ENCODE data around the gene ATAD3B.
A peak's percentile ranks its signal among the peaks of the same experiment; 100 is the strongest.
"Not testable (repeated sequence)": the region's sequence is repeated elsewhere in the genome, so short reads cannot be mapped to it uniquely, and the experiment has no call there.

Gene ATAD3B

DNA sequence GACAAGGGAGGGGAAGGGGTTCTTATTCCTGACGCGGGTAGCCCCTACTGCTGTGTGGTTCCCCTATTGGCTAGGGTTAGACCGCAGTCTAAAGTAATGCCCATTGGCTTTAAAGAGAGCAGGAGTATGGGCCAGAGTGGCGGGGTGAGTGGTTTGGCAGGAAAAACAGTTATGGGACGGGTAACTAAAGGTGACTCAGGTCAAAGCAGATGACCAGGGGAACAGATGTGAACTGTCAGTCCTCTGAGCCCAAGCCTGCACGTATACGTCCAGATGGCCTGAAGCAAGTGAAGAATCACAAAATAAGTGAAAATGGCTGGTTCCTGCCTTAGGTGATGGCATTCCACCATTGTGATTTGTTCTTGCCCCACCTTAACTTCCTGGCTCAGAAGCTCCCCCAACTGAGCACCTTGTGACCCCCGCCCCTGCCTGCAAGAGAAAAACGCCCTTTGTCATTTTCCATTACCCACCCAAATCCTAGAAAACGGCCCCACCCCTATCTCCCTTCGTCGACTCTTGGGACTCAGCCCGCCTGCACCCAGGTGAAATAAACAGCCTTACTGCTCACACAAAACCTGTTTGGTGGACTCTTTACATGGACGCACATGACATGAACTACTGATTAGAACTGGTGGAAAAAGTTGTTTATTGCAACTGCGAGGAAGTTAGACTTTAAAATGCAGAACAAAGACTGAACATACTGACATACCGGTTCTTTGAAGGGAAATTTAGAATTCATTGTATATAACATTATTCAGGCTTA lies 758 bp upstream of the ATAD3B start:
- H3K9ac ChIP-seq (ENCODE audit: insufficient read length, low read depth) = peak overlapping the region; percentile 82
- H3K4me1 ChIP-seq (ENCODE audit: insufficient read depth, insufficient read length) = peaks cover 2% of the 10 kb centered on the region
- no peaks in the 10 kb centered on the region for H3K9me3 ChIP-seq (ENCODE audit: insufficient read depth, low read length)
- H3K4me3 ChIP-seq (ENCODE audit: insufficient read length, low read depth) = peak overlapping the region; percentile 78
- no peak for DNase-seq (ENCODE audit: low read depth, low spot score)
- TF ChIP-seq SUZ12 (IDR thresholded peaks at IDR 0.05; ENCODE audit: extremely low read depth, insufficient read depth, insufficient read length) (no peak), YY1 (IDR thresholded peaks at IDR 0.05; ENCODE audit: insufficient read depth, insufficient read length) (no peak), ZNF274 (IDR thresholded peaks at IDR 0.05; ENCODE audit: low read depth, low read length) (no peak)
- H3K27me3 ChIP-seq (ENCODE audit: insufficient read depth, insufficient read length) = no peaks in the 10 kb centered on the region
- H3K36me3 ChIP-seq (ENCODE audit: insufficient read depth, insufficient read length, low read length) = peaks cover 7% of the 10 kb centered on the region

DNA sequence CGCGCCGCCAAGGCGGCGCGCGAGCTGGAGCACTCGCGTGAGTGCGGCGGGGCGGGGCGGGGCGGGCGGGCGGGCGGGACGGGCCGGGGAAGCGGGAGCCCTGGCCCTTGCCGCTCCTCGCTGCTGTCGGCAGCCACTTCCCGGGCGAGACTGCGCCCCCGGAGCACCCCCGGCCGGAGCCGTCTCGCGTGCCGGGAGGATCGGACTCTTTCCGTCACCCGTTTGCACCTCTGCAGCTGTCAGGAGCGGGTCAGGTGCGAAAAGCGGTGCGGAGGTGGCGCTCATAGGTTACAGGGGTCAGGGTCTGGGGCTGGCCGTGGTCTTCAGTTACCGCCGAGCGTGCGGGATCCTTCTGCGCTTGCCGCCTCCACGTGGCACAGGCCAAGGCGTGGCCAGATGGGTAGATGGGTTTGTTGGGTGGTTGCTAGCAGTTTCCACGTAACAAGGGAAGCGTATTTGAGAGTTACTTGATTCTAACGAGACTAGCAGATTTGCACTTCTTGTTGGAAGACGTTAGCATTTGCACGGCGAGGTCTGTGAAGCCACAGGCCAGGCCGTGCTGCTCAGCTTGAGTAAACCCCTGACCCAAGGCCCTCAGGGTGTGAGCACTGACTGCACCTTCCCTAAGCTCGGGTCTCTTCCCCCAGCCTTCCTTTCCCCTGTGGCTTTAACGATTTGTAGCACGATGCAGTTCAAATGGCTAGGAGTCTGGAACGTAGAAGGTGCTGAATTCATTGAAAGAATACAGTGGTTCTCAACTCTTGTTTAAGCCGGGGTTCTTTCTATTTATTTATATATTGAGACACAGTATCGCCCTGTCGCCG lies 700 bp downstream of the ATAD3B start:
- peaks cover 14% of the 10 kb centered on the region for H3K36me3 ChIP-seq (ENCODE audit: insufficient read depth, insufficient read length, low read length)
- H3K4me3 ChIP-seq (ENCODE audit: insufficient read length, low read depth) = peak overlapping the region; percentile 67
- H3K9ac ChIP-seq (ENCODE audit: insufficient read length, low read depth) = peak overlapping the region; percentile 85
- H3K4me1 ChIP-seq (ENCODE audit: insufficient read depth, insufficient read length); H3K27me3 ChIP-seq (ENCODE audit: insufficient read depth, insufficient read length); H3K9me3 ChIP-seq (ENCODE audit: insufficient read depth, low read length); DNase-seq (ENCODE audit: low read depth, low spot score): not testable (repeated sequence)

GRCh38 chr1:1476011-1476410 lies 4.4 kb downstream of the ATAD3B start:
- not testable (repeated sequence) for DNase-seq (ENCODE audit: low read depth, low spot score); H3K9me3 ChIP-seq (ENCODE audit: insufficient read depth, low read length); H3K9ac ChIP-seq (ENCODE audit: insufficient read length, low read depth); H3K4me1 ChIP-seq (ENCODE audit: insufficient read depth, insufficient read length); H3K4me3 ChIP-seq (ENCODE audit: insufficient read length, low read depth); H3K27me3 ChIP-seq (ENCODE audit: insufficient read depth, insufficient read length)
- H3K36me3 ChIP-seq (ENCODE audit: insufficient read depth, insufficient read length, low read length) = peaks cover 34% of the 10 kb centered on the region

GRCh38 chr1:1477206-1477605 lies 5.6 kb downstream of the ATAD3B start:
- Histone ChIP-seq H3K36me3 (ENCODE audit: insufficient read depth, insufficient read length, low read length) (peaks cover 39% of the 10 kb centered on the region), H3K4me3 (ENCODE audit: insufficient read length, low read depth) (no peak overlapping the region), H3K9ac (ENCODE audit: insufficient read length, low read depth) (no peak overlapping the region), H3K4me1 (ENCODE audit: insufficient read depth, insufficient read length) (no peaks in the 10 kb centered on the region), H3K27me3 (ENCODE audit: insufficient read depth, insufficient read length) (no peaks in the 10 kb centered on the region), H3K9me3 (ENCODE audit: insufficient read depth, low read length) (no peaks in the 10 kb centered on the region)
- no peak for DNase-seq (ENCODE audit: low read depth, low spot score)
- TF ChIP-seq ZNF274 (IDR thresholded peaks at IDR 0.05; ENCODE audit: low read depth, low read length) = no peak
- no peak for TF ChIP-seq SUZ12 (IDR thresholded peaks at IDR 0.05; ENCODE audit: extremely low read depth, insufficient read depth, insufficient read length)
- TF ChIP-seq YY1 (IDR thresholded peaks at IDR 0.05; ENCODE audit: insufficient read depth, insufficient read length) = no peak

DNA sequence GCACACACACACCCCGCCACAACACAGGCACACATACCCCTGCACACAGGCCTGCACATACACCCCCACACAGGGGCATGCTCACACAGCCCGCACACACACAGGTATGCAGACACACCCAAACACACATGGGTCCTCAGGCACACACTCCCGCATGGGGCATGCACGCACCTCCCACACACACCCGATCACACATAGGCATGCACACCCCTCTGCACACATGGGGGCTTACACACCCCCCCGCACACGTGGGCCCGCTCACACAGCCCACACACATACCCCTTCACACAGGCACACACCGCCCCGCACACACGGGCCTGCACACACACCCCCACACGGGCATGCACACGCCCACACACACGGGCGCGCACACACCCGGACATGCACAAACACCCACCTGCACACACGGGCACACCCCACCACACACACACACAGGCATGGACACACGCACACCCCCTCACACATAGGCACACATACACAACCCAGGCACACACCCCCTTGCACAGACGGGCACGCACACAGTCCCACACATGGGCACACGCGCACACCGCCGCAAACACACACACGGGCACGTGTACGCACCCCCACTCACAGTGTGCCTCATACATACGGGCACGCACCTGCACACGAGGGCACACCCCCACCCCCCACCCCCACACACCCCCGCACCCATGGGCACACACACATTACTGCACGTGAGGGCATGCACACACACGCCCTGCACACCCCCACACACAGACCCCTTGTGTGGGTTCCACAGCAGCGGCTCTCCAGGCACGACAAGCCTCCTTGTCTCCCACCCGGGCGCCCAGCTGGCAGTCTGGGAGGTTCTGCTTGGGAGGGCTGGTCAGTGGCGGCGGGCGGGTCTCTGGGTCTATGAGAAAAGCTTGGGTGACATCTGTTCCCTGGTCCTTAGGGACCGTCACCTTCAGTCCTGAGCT lies 8.3 kb downstream of the ATAD3B start:
- TF ChIP-seq SUZ12 (IDR thresholded peaks at IDR 0.05; ENCODE audit: extremely low read depth, insufficient read depth, insufficient read length) (no peak), YY1 (IDR thresholded peaks at IDR 0.05; ENCODE audit: insufficient read depth, insufficient read length) (no peak), ZNF274 (IDR thresholded peaks at IDR 0.05; ENCODE audit: low read depth, low read length) (no peak)
- H3K36me3 ChIP-seq (ENCODE audit: insufficient read depth, insufficient read length, low read length) = peaks cover 53% of the 10 kb centered on the region
- no peaks in the 10 kb centered on the region for H3K4me1 ChIP-seq (ENCODE audit: insufficient read depth, insufficient read length)
- H3K4me3 ChIP-seq (ENCODE audit: insufficient read length, low read depth) = no peak overlapping the region
- no peak overlapping the region for H3K9ac ChIP-seq (ENCODE audit: insufficient read length, low read depth)
- H3K9me3 ChIP-seq (ENCODE audit: insufficient read depth, low read length) = no peaks in the 10 kb centered on the region
- no peak for DNase-seq (ENCODE audit: low read depth, low spot score)
- no peaks in the 10 kb centered on the region for H3K27me3 ChIP-seq (ENCODE audit: insufficient read depth, insufficient read length)

DNA sequence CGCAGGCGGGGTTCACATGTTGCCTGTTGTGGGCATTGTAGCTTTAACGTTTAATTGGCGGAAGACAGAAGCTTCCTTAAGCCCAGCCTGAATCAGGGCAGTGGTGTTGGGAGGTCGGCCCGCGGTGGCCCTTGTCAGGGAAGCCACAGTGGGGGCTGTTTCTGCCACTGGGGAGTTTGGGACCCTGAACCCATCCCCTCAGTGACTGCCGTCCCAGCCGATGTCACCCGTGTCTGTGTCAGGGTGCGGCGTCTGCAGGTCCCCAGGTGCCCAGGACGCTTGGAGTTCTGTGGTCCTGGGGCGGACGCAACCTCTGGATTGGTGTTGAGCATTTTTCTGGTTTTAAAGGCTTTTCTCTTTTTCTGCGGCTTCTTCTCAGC lies 8.9 kb downstream of the ATAD3B start:
- H3K4me3 ChIP-seq (ENCODE audit: insufficient read length, low read depth); DNase-seq (ENCODE audit: low read depth, low spot score); H3K27me3 ChIP-seq (ENCODE audit: insufficient read depth, insufficient read length); H3K9ac ChIP-seq (ENCODE audit: insufficient read length, low read depth); H3K4me1 ChIP-seq (ENCODE audit: insufficient read depth, insufficient read length); H3K9me3 ChIP-seq (ENCODE audit: insufficient read depth, low read length): not testable (repeated sequence)
- peaks cover 57% of the 10 kb centered on the region for H3K36me3 ChIP-seq (ENCODE audit: insufficient read depth, insufficient read length, low read length)

GRCh38 chr1:1481811-1482210 lies 10.2 kb downstream of the ATAD3B start:
- peaks cover 62% of the 10 kb centered on the region for H3K36me3 ChIP-seq (ENCODE audit: insufficient read depth, insufficient read length, low read length)
- H3K27me3 ChIP-seq (ENCODE audit: insufficient read depth, insufficient read length); H3K9me3 ChIP-seq (ENCODE audit: insufficient read depth, low read length); H3K4me3 ChIP-seq (ENCODE audit: insufficient read length, low read depth); H3K9ac ChIP-seq (ENCODE audit: insufficient read length, low read depth); DNase-seq (ENCODE audit: low read depth, low spot score); H3K4me1 ChIP-seq (ENCODE audit: insufficient read depth, insufficient read length): not testable (repeated sequence)

Data from NT2/D1 (cell line).